Measurements from ENCODE around the gene MLH3.

MLH3 gene

GRCh38 chr14:75090353-75090752 lies 39.1 kb upstream of the MLH3 start:
- no peak overlapping the region for H3K18ac ChIP-seq (ENCODE audit: low read depth in 1 of 2, low read length in 2 of 2)

GRCh38 chr14:75088566-75089373 lies 37.5 kb upstream of the MLH3 start:
- H3K18ac ChIP-seq (ENCODE audit: low read depth in 1 of 2, low read length in 2 of 2) = no peak overlapping the region
- no peak overlapping the region for H3K4ac ChIP-seq (ENCODE audit: low read depth in 1 of 2, low read length in 2 of 2)
- H2BK12ac ChIP-seq (ENCODE audit: low read length in 2 of 2) = no peak overlapping the region
- no peak overlapping the region for H2BK5ac ChIP-seq (ENCODE audit: low read depth, low read length, poor library complexity, severe bottlenecking)
- H2AFZ ChIP-seq (ENCODE audit: low read depth, low read length) = no peak overlapping the region
- H3K9me3 ChIP-seq (ENCODE audit: control insufficient read depth, low read length) = no peaks in the 10 kb centered on the region
- DNase-seq = peak; percentile 68
- H3K4me1 ChIP-seq (ENCODE audit: control insufficient read depth, insufficient read depth, low read depth, low read length) = no peaks in the 10 kb centered on the region
- H2AK5ac ChIP-seq (ENCODE audit: low read length, severe bottlenecking) = no peak overlapping the region
- H2BK15ac ChIP-seq (ENCODE audit: low read depth, poor library complexity, severe bottlenecking) = no peak overlapping the region
- no peaks in the 10 kb centered on the region for H3K79me1 ChIP-seq (replicated peaks; ENCODE audit: low read length, poor library complexity, severe bottlenecking)
- no peak overlapping the region for H3K14ac ChIP-seq (ENCODE audit: low read length in 2 of 2)
- H3K23ac ChIP-seq (ENCODE audit: low read length in 2 of 2) = no peak overlapping the region
- no peak overlapping the region for H2BK120ac ChIP-seq (ENCODE audit: low read depth, low read length)
- H3K4me2 ChIP-seq (ENCODE audit: low read length, poor library complexity, severe bottlenecking) = no peak overlapping the region
- H4K8ac ChIP-seq (ENCODE audit: low read length) = no peak overlapping the region
- H3K27ac ChIP-seq (ENCODE audit: low read length, poor library complexity, severe bottlenecking) = no peak overlapping the region
- H3K4me3 ChIP-seq (ENCODE audit: insufficient read depth in 1 of 2, low read depth in 1 of 2, low read length in 2 of 2) = no peak overlapping the region
- no peak overlapping the region for H3K9ac ChIP-seq (ENCODE audit: low read length)
- no peaks in the 10 kb centered on the region for H3K27me3 ChIP-seq (ENCODE audit: control insufficient read depth in 1 of 2, insufficient read depth in 1 of 2, low read length in 2 of 2)
- H4K91ac ChIP-seq (ENCODE audit: low read length) = no peak overlapping the region
- 86% methylated on average over 6 of the region's 7 CpGs for WGBS
- H3K36me3 ChIP-seq (ENCODE audit: control insufficient read depth in 1 of 2, insufficient read depth in 2 of 2, low read depth in 1 of 2, low read length in 2 of 2) = peaks cover 22 to 74% of the 10 kb centered on the region in 2 experiments

More at GRCh38 chr14:75090353-75090752, 39.1 kb upstream of the MLH3 start:
- peaks cover 19 to 64% of the 10 kb centered on the region in 2 experiments for H3K36me3 ChIP-seq (ENCODE audit: control insufficient read depth in 1 of 2, insufficient read depth in 2 of 2, low read depth in 1 of 2, low read length in 2 of 2)
- no peak overlapping the region for H3K9ac ChIP-seq (ENCODE audit: low read length)
- H2BK15ac ChIP-seq (ENCODE audit: low read depth, poor library complexity, severe bottlenecking) = no peak overlapping the region
- DNase-seq = no peak
- H2AK5ac ChIP-seq (ENCODE audit: low read length, severe bottlenecking) = no peak overlapping the region
- no peaks in the 10 kb centered on the region for H3K9me3 ChIP-seq (ENCODE audit: control insufficient read depth, low read length)
- no peak overlapping the region for H3K14ac ChIP-seq (ENCODE audit: low read length in 2 of 2)
- H3K4ac ChIP-seq (ENCODE audit: low read depth in 1 of 2, low read length in 2 of 2) = no peak overlapping the region
- no peaks in the 10 kb centered on the region for H3K4me1 ChIP-seq (ENCODE audit: control insufficient read depth, insufficient read depth, low read depth, low read length)
- no peak overlapping the region for H2BK120ac ChIP-seq (ENCODE audit: low read depth, low read length)
- no peak overlapping the region for H2AFZ ChIP-seq (ENCODE audit: low read depth, low read length)
- no peaks in the 10 kb centered on the region for H3K27me3 ChIP-seq (ENCODE audit: control insufficient read depth in 1 of 2, insufficient read depth in 1 of 2, low read length in 2 of 2)
- H2BK5ac ChIP-seq (ENCODE audit: low read depth, low read length, poor library complexity, severe bottlenecking) = no peak overlapping the region
- H2BK12ac ChIP-seq (ENCODE audit: low read length in 2 of 2) = no peak overlapping the region
- H4K8ac ChIP-seq (ENCODE audit: low read length) = no peak overlapping the region
- H3K27ac ChIP-seq (ENCODE audit: low read length, poor library complexity, severe bottlenecking) = no peak overlapping the region
- no peak overlapping the region for H3K4me3 ChIP-seq (ENCODE audit: insufficient read depth in 1 of 2, low read depth in 1 of 2, low read length in 2 of 2)
- WGBS = 95% methylated on average over 3 of the region's 3 CpGs
- no peaks in the 10 kb centered on the region for H3K79me1 ChIP-seq (replicated peaks; ENCODE audit: low read length, poor library complexity, severe bottlenecking)
- H3K23ac ChIP-seq (ENCODE audit: low read length in 2 of 2) = no peak overlapping the region
- no peak overlapping the region for H3K4me2 ChIP-seq (ENCODE audit: low read length, poor library complexity, severe bottlenecking)
- no peak overlapping the region for H4K91ac ChIP-seq (ENCODE audit: low read length)

- H2BK120ac ChIP-seq (ENCODE audit: low read depth, low read length) = no peak overlapping the region
- H3K79me1 ChIP-seq (replicated peaks; ENCODE audit: low read length, poor library complexity, severe bottlenecking) = no peaks in the 10 kb centered on the region
- no peak overlapping the region for H3K4ac ChIP-seq (ENCODE audit: low read depth in 1 of 2, low read length in 2 of 2)
- no peaks in the 10 kb centered on the region for H3K9me3 ChIP-seq (ENCODE audit: control insufficient read depth, low read length)
- H2AK5ac ChIP-seq (ENCODE audit: low read length, severe bottlenecking) = no peak overlapping the region
- no peak overlapping the region for H3K18ac ChIP-seq (ENCODE audit: low read depth in 1 of 2, low read length in 2 of 2)
- DNase-seq = no peak
- WGBS = 93% methylated on average over 2 of the region's 2 CpGs
- H2BK5ac ChIP-seq (ENCODE audit: low read depth, low read length, poor library complexity, severe bottlenecking) = no peak overlapping the region
- no peak overlapping the region for H4K8ac ChIP-seq (ENCODE audit: low read length)
- H3K27ac ChIP-seq (ENCODE audit: low read length, poor library complexity, severe bottlenecking) = no peak overlapping the region
- no peak overlapping the region for H3K4me2 ChIP-seq (ENCODE audit: low read length, poor library complexity, severe bottlenecking)
- H2AFZ ChIP-seq (ENCODE audit: low read depth, low read length) = no peak overlapping the region
- no peak overlapping the region for H4K91ac ChIP-seq (ENCODE audit: low read length)
- no peak overlapping the region for H2BK12ac ChIP-seq (ENCODE audit: low read length in 2 of 2)
- no peak overlapping the region for H3K9ac ChIP-seq (ENCODE audit: low read length)
- peaks cover 25 to 75% of the 10 kb centered on the region in 2 experiments for H3K36me3 ChIP-seq (ENCODE audit: control insufficient read depth in 1 of 2, insufficient read depth in 2 of 2, low read depth in 1 of 2, low read length in 2 of 2)
- no peak overlapping the region for H3K23ac ChIP-seq (ENCODE audit: low read length in 2 of 2)
- no peak overlapping the region for H2BK15ac ChIP-seq (ENCODE audit: low read depth, poor library complexity, severe bottlenecking)
- no peak overlapping the region for H3K14ac ChIP-seq (ENCODE audit: low read length in 2 of 2)
- no peaks in the 10 kb centered on the region for H3K27me3 ChIP-seq (ENCODE audit: control insufficient read depth in 1 of 2, insufficient read depth in 1 of 2, low read length in 2 of 2)
- no peak overlapping the region for H3K4me3 ChIP-seq (ENCODE audit: insufficient read depth in 1 of 2, low read depth in 1 of 2, low read length in 2 of 2)
- no peaks in the 10 kb centered on the region for H3K4me1 ChIP-seq (ENCODE audit: control insufficient read depth, insufficient read depth, low read depth, low read length)
Measured at GRCh38 chr14:75088153-75088552, 36.9 kb upstream of the MLH3 start.

GRCh38 chr14:75084513-75084912 lies 33.2 kb upstream of the MLH3 start:
- Histone ChIP-seq H2AFZ (ENCODE audit: low read depth, low read length) (no peak overlapping the region), H4K91ac (ENCODE audit: low read length) (no peak overlapping the region), H3K4me3 (ENCODE audit: insufficient read depth in 1 of 2, low read depth in 1 of 2, low read length in 2 of 2) (no peak overlapping the region), H3K9me3 (ENCODE audit: control insufficient read depth, low read length) (no peaks in the 10 kb centered on the region), H3K14ac (ENCODE audit: low read length in 2 of 2) (no peak overlapping the region), H2BK5ac (ENCODE audit: low read depth, low read length, poor library complexity, severe bottlenecking) (no peak overlapping the region), H2AK5ac (ENCODE audit: low read length, severe bottlenecking) (no peak overlapping the region), H2BK15ac (ENCODE audit: low read depth, poor library complexity, severe bottlenecking) (no peak overlapping the region), H3K36me3 (ENCODE audit: control insufficient read depth in 1 of 2, insufficient read depth in 2 of 2, low read depth in 1 of 2, low read length in 2 of 2) (peaks cover 25 to 61% of the 10 kb centered on the region in 2 experiments), H3K27ac (ENCODE audit: low read length, poor library complexity, severe bottlenecking) (no peak overlapping the region), H3K18ac (ENCODE audit: low read depth in 1 of 2, low read length in 2 of 2) (no peak overlapping the region), H3K27me3 (ENCODE audit: control insufficient read depth in 1 of 2, insufficient read depth in 1 of 2, low read length in 2 of 2) (no peaks in the 10 kb centered on the region), H2BK120ac (ENCODE audit: low read depth, low read length) (no peak overlapping the region), H3K4me1 (ENCODE audit: control insufficient read depth, insufficient read depth, low read depth, low read length) (no peaks in the 10 kb centered on the region), H3K79me1 (replicated peaks; ENCODE audit: low read length, poor library complexity, severe bottlenecking) (no peaks in the 10 kb centered on the region), H3K9ac (ENCODE audit: low read length) (no peak overlapping the region), H3K4ac (ENCODE audit: low read depth in 1 of 2, low read length in 2 of 2) (no peak overlapping the region), H3K23ac (ENCODE audit: low read length in 2 of 2) (no peak overlapping the region), H4K8ac (ENCODE audit: low read length) (no peak overlapping the region), H3K4me2 (ENCODE audit: low read length, poor library complexity, severe bottlenecking) (no peak overlapping the region), H2BK12ac (ENCODE audit: low read length in 2 of 2) (no peak overlapping the region)
- DNase-seq = no peak
- 91% methylated on average over 5 of the region's 5 CpGs for WGBS
